HepG2 (cell line): ENCODE data around the gene PGAP1. TPM values are rescaled to one million over a fixed set of nuclear protein-coding genes. Genes with fewer than 3 reads are reported as not detected.

Source experiments
- ATAC-seq: fragments of 200-7000 bp; cut with Tn5 transposase; 3 replicates; pipeline ENCODE4 v1.9.1; 2020; ENCODE audit warnings: mild to moderate bottlenecking, moderate library complexity
- BruUV-seq: library from RNA; stranded (reverse); fragments of 400-500 nt; replicated peaks from 2 replicates; lab custom pipeline; 2021; lab: Mats Ljungman, UMichigan
- CTCF ChIA-PET: fragments of 300-600 bp; formaldehyde crosslinking; extraction: SDS; loops from one replicate; lab custom pipeline; 2021; ENCODE audit warnings: low total read pairs, inconsistent platforms, low intra/inter-chr PET ratio; lab: Yijun Ruan, JAX
- POLR2A ChIA-PET: fragments of 350-600 bp; sonication (Branson Sonifier 250); formaldehyde crosslinking; loops from one replicate; lab custom pipeline; 2020; ENCODE audit warnings: antibody characterized with exemption, inconsistent platforms; lab: Yijun Ruan, JAX
- DNase-seq: peaks from one replicate; pipeline ENCODE4 v3.0.0-alpha.2; 2015; ENCODE audit warnings: low spot score
- FAIRE-seq: peaks from 3 replicates; lab custom pipeline; 2011; peaks lifted over from hg19 to GRCh38; lab: Jason Lieb, UNC
- H2AFZ ChIP-seq: one replicate; pipeline ENCODE4 v1.6.1; 2011; ENCODE audit warnings: low read length, inconsistent platforms
- H3K27ac ChIP-seq: fragments of 300-600 bp; 3 replicates; pipeline ENCODE4 v1.8.0; 2011; ENCODE audit warnings: mixed run types, mild to moderate bottlenecking, mixed read lengths, low read length, inconsistent platforms; ENCODE audit not compliant: insufficient read depth; ENCODE audit errors: extremely low read length
- H3K27me3 ChIP-seq, 2 experiments: fragments of 200-600 bp in 1 of 2; 2 replicates in 1 of 2; 3 replicates in 1 of 2; pipeline versions ENCODE4 v1.6.0 to v1.8.0; 2011; ENCODE audit warnings: low read length in 2 of 2, mild to moderate bottlenecking in 2 of 2, moderate library complexity in 2 of 2, inconsistent platforms in 1 of 2; ENCODE audit not compliant: insufficient read depth in 2 of 2, control insufficient read depth in 1 of 2
- H3K36me3 ChIP-seq, 2 experiments: fragments of 200-600 bp in 1 of 2; replicated peaks in 1 of 2; 2 replicates in 1 of 2; 3 replicates in 1 of 2; pipeline versions ENCODE4 v1.5.1 to v1.8.0; 2011; ENCODE audit warnings: low read length in 2 of 2, inconsistent platforms in 1 of 2; ENCODE audit not compliant: insufficient read depth in 2 of 2, control insufficient read depth in 1 of 2
- H3K4me1 ChIP-seq: 2 replicates; pipeline ENCODE4 v1.5.1; 2012; ENCODE audit warnings: low read length, inconsistent platforms; ENCODE audit not compliant: insufficient read depth
- H3K4me2 ChIP-seq: 2 replicates; pipeline ENCODE4 v1.6.0; 2011; ENCODE audit warnings: low read depth, low read length, inconsistent platforms
- H3K4me3 ChIP-seq, 3 experiments: fragments of 200-600 bp in 1 of 3; sonication (generic), shearing (Covaris generic) in 1 of 3; replicated peaks in 1 of 3; 2 replicates each; pipeline ENCODE4 v1.5.1; 2011 to 2016; ENCODE audit warnings: low read length in 3 of 3, inconsistent platforms in 2 of 3, low read depth in 2 of 3, mild to moderate bottlenecking in 2 of 3, control low read depth in 1 of 3, mixed read lengths in 1 of 3; ENCODE audit not compliant: insufficient read depth in 1 of 3
- H3K79me2 ChIP-seq: one replicate; pipeline ENCODE4 v1.6.1; 2011; ENCODE audit warnings: low read length, inconsistent platforms; ENCODE audit not compliant: insufficient read depth
- H3K9ac ChIP-seq: 2 replicates; pipeline ENCODE4 v1.6.0; 2011; ENCODE audit warnings: mild to moderate bottlenecking, low read depth, low read length, inconsistent platforms; ENCODE audit not compliant: insufficient read depth
- H3K9me3 ChIP-seq: 2 replicates; pipeline ENCODE4 v1.5.1; 2012; ENCODE audit warnings: mild to moderate bottlenecking, low read length
- H4K20me1 ChIP-seq: 2 replicates; pipeline ENCODE4 v1.6.0; 2011; ENCODE audit warnings: inconsistent platforms, mild to moderate bottlenecking, low read length, moderate library complexity; ENCODE audit not compliant: insufficient read depth
- AGO2 ChIP-seq: fragments of 200-400 bp; formaldehyde crosslinking; optimal IDR thresholded peaks from 2 replicates; pipeline ENCODE3; 2017; ENCODE audit warnings: mild to moderate bottlenecking, low read depth, low read length, moderate library complexity
- BHLHE40 ChIP-seq: IDR thresholded peaks from 2 replicates; pipeline ENCODE4 v1.6.1; 2011; ENCODE audit warnings: low read length, improper control_type of control experiment
- FOXA3 ChIP-seq: IDR thresholded peaks from 2 replicates; pipeline ENCODE4 v1.6.1; 2016; ENCODE audit warnings: missing genetic modification reagents, missing compliant biosample characterization
- FOXC1 ChIP-seq: sonication (generic); formaldehyde crosslinking; IDR thresholded peaks from 2 replicates; pipeline ENCODE4 v1.8.0; 2022; ENCODE audit warnings: mild to moderate bottlenecking, missing genetic modification reagents, borderline replicate concordance
- FOXK1 ChIP-seq: sonication (generic); formaldehyde crosslinking; IDR thresholded peaks from 2 replicates; pipeline ENCODE4 v1.4.0; 2020; ENCODE audit warnings: low read depth, missing genetic modification reagents, borderline replicate concordance
- MLX ChIP-seq: IDR thresholded peaks from 2 replicates; pipeline ENCODE4 v1.6.1; 2016
- MNT ChIP-seq: fragments of 450-650 bp; IDR thresholded peaks from 2 replicates; pipeline ENCODE4 v1.6.1; 2016
- MZF1 ChIP-seq: sonication (generic); formaldehyde crosslinking; IDR thresholded peaks from 2 replicates; pipeline ENCODE4 v1.8.1; 2023; ENCODE audit warnings: mild to moderate bottlenecking, missing genetic modification reagents, borderline replicate concordance
- PRDM10 ChIP-seq: sonication (generic); formaldehyde crosslinking; IDR thresholded peaks from 2 replicates; pipeline ENCODE4 v1.4.0; 2020; ENCODE audit warnings: low read depth, missing genetic modification reagents
- SRSF4 ChIP-seq: fragments of 200-400 bp; formaldehyde crosslinking; IDR thresholded peaks from one replicate; pipeline ENCODE4 v1.6.1; 2018; ENCODE audit warnings: mild to moderate bottlenecking, low read depth, low read length, moderate library complexity; ENCODE audit not compliant: poor library complexity, severe bottlenecking
- TARDBP ChIP-seq: sonication (generic); formaldehyde crosslinking; IDR thresholded peaks from 2 replicates; pipeline ENCODE4 v1.8.0; 2022; ENCODE audit warnings: mild to moderate bottlenecking, missing genetic modification reagents
- TFE3 ChIP-seq: IDR thresholded peaks from 2 replicates; pipeline ENCODE4 v1.6.1; 2016
- ZBTB8A ChIP-seq: sonication (generic); formaldehyde crosslinking; IDR thresholded peaks from 2 replicates; pipeline ENCODE4 v1.4.0; 2020; ENCODE audit warnings: mild to moderate bottlenecking, low read depth, missing genetic modification reagents, borderline replicate concordance
- ZNF335 ChIP-seq: sonication (generic); formaldehyde crosslinking; IDR thresholded peaks from 2 replicates; pipeline ENCODE4 v1.4.0; 2020; ENCODE audit warnings: missing genetic modification reagents
- ZNF441 ChIP-seq: sonication (generic); formaldehyde crosslinking; IDR thresholded peaks from 2 replicates; pipeline ENCODE4 v1.7.0; 2021; ENCODE audit warnings: missing genetic modification reagents, borderline replicate concordance
- ZNF644 ChIP-seq: IDR thresholded peaks from 2 replicates; pipeline ENCODE4 v1.6.1; 2016; ENCODE audit warnings: low read depth
- WGBS: methylation state at CpG from one replicate; pipeline ENCODE4 v1.1.6; 2017; ENCODE audit warnings: low lambda C conversion rate; 5-methylcytosine and 5-hydroxymethylcytosine counted together
- in situ Hi-C: cut with HindIII; loops from 2 replicates; pipeline ENCODE4 v1.10.0; 2017; ENCODE audit warnings: low pct_unique_long_range_greater_than_20kb; ENCODE audit not compliant: extremely low pct_ligation_motif_present
- intact Hi-C: fragments of 100-400 bp; cut with micrococcal nuclease; formaldehyde crosslinking; loops from one replicate; pipeline ENCODE4 v1.10.0; 2022; ENCODE audit not compliant: unreplicated experiment
- polyA plus RNA-seq, 8 experiments: library from polyadenylated mRNA; depleted of rRNA in 3 of 8; stranded (reverse) in 7 of 8; unstranded in 1 of 8; fragments of >200 nt; fragmentation: Illumina TruSeq in 4 of 8; extraction: Trizol in 4 of 8; gene quantifications; 2 replicates each; pipeline versions ENCODE4 v1.2.1 to v1.2.3, GENCODE V29; 2011 to 2016; ENCODE audit warnings: low read depth in 4 of 8, missing spikeins in 1 of 8, mixed read lengths in 1 of 8; ENCODE audit not compliant: insufficient read depth in 1 of 8
- total RNA-seq, 5 experiments: library from RNA; depleted of rRNA; stranded (reverse); fragments of >200 nt; fragmentation: Illumina TruSeq; extraction: Trizol; gene quantifications; 2 replicates each; pipeline ENCODE4 v1.2.3, GENCODE V29; 2016; ENCODE audit warnings: low read depth in 1 of 5
- TF ChIP-seq, protein P1 (sequence below): IDR thresholded peaks from 2 replicates; pipeline ENCODE4 v1.6.1; 2012; ENCODE audit warnings: inconsistent platforms

PGAP1 gene
- total and polyA plus RNA-seq, 2 of the 13 experiments (the other 11 are each of a cell fraction or from before 2014, with no cell fraction given) = 4.1 to 6.4 TPM

DNA sequence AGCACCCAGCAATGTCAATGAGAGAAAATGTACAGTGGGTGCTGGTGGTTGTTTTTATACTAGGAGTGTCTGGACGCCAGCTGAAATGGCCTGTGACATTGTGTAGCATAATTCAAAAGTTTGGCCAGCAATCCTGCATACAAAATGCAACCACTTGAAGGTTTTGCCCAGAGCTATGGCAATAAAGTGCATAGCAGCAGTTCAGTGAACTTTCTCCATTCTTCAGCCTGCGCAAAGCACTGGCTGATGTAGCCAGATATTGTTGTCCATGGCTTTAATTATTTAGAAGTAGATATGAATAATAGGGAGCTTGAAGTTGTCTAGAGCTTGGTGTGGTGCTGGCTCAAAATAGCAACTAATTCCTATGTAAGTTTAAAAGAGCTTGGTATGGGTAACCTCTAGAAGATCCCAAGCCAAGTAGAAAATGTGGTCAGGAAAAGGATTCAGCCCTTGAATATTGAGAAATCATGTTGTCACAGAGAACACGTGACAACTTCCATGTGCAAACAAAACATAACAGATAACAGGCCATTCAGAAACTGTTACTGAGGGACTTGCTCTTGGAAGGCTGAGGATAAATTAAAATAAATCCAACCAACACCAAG is 33.3 kb upstream of the PGAP1 start:
- H4K20me1 ChIP-seq = 0 out of 2 replicates have a peak, but pooled peaks cover 3% of the 10 kb centered on the region
- no TSS peak for BruUV-seq
- POLR2A ChIA-PET = no interaction called here
- H3K9ac ChIP-seq = no peak overlapping the region
- intact Hi-C loops (no loop called here), in situ Hi-C loops (no loop called here)
- H3K27ac ChIP-seq = no peak overlapping the region
- H3K4me1 ChIP-seq = peaks cover 10% of the 10 kb centered on the region
- no peak overlapping the region for H3K4me2 ChIP-seq
- ATAC-seq (peak; percentile 84), FAIRE-seq (peak; percentile 68), DNase-seq (peak; percentile 58)
- H3K9me3 ChIP-seq = no peaks in the 10 kb centered on the region
- H3K36me3 ChIP-seq = no peaks in the 10 kb centered on the region
- H3K27me3 ChIP-seq = no peaks in the 10 kb centered on the region
- CTCF ChIA-PET = no interaction called here
- no peaks in the 10 kb centered on the region for H3K79me2 ChIP-seq
- H3K4me3 ChIP-seq = no peak overlapping the region
- WGBS = 60% methylated on average over 3 of the region's 3 CpGs
- H2AFZ ChIP-seq = no peak overlapping the region
- TF ChIP-seq TFE3 (CRISPR knock-in tag) (0 out of 2 replicates have a peak, but pooled peaks have one; percentile 73), TARDBP (CRISPR knock-in tag) (no peak), MZF1 (CRISPR knock-in tag) (no peak), AGO2 (no peak), PRDM10 (CRISPR knock-in tag) (no peak), FOXK1 (CRISPR knock-in tag) (peak; percentile 65; the same call in 1 of the 2 replicates), ZNF335 (CRISPR knock-in tag) (no peak), MLX (CRISPR knock-in tag) (peak; percentile 60; the same call in 1 of the 2 replicates), MNT (peak; percentile 43), FOXA3 (peak; percentile 78), FOXC1 (CRISPR knock-in tag) (no peak), ZNF441 (no peak), ZBTB8A (no peak), SRSF4 (no peak), ZNF644 (CRISPR knock-in tag) (0 out of 2 replicates have a peak, but pooled peaks have one; percentile 28), BHLHE40 (peak; percentile 82)
- TF ChIP-seq, protein P1, sequence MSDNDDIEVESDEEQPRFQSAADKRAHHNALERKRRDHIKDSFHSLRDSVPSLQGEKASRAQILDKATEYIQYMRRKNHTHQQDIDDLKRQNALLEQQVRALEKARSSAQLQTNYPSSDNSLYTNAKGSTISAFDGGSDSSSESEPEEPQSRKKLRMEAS = peak; percentile 50; the same call in 1 of the 2 replicates
